ENCODE measurements around the gene PRR23E.

PRR23E gene

GRCh38 chr3:127222163-127222562 lies 29.2 kb downstream of the PRR23E start:
- no peak for TF ChIP-seq CTCF (IDR thresholded peaks at IDR 0.05; ENCODE audit: extremely low read depth, missing control alignments)
- DNase-seq (ENCODE audit: low spot score), result no peak

- DNase-seq (ENCODE audit: low spot score), result no peak
- no peak for TF ChIP-seq CTCF (IDR thresholded peaks at IDR 0.05; ENCODE audit: extremely low read depth, missing control alignments)
These were observed 29.7 kb downstream of the PRR23E start for GRCh38 chr3:127222664-127223063.

GRCh38 chr3:127224118-127224517 lies 31.2 kb downstream of the PRR23E start:
- DNase-seq (ENCODE audit: low spot score), result no peak
- TF ChIP-seq CTCF (IDR thresholded peaks at IDR 0.05; ENCODE audit: extremely low read depth, missing control alignments), result no peak

- TF ChIP-seq CTCF (IDR thresholded peaks at IDR 0.05; ENCODE audit: extremely low read depth, missing control alignments), result no peak
- no peak for DNase-seq (ENCODE audit: low spot score)
These were observed 33.5 kb downstream of the PRR23E start for GRCh38 chr3:127226457-127226856.

GRCh38 chr3:127226946-127227842 lies 34.3 kb downstream of the PRR23E start:
- TF ChIP-seq CTCF (IDR thresholded peaks at IDR 0.05; ENCODE audit: extremely low read depth, missing control alignments), result no peak
- DNase-seq (ENCODE audit: low spot score), result no peak

GRCh38 chr3:127228866-127229265 lies 35.9 kb downstream of the PRR23E start:
- no peak for DNase-seq (ENCODE audit: low spot score)
- no peak for TF ChIP-seq CTCF (IDR thresholded peaks at IDR 0.05; ENCODE audit: extremely low read depth, missing control alignments)

GRCh38 chr3:127233371-127233770 lies 40.4 kb downstream of the PRR23E start:
- no peak for DNase-seq (ENCODE audit: low spot score)
- no peak for TF ChIP-seq CTCF (IDR thresholded peaks at IDR 0.05; ENCODE audit: extremely low read depth, missing control alignments)
